Measurements from ENCODE around the gene SV2A.
"Not testable (repeated sequence)": the region's sequence is repeated elsewhere in the genome, so short reads cannot be mapped to it uniquely, and the experiment has no call there.

Gene SV2A, protein sequence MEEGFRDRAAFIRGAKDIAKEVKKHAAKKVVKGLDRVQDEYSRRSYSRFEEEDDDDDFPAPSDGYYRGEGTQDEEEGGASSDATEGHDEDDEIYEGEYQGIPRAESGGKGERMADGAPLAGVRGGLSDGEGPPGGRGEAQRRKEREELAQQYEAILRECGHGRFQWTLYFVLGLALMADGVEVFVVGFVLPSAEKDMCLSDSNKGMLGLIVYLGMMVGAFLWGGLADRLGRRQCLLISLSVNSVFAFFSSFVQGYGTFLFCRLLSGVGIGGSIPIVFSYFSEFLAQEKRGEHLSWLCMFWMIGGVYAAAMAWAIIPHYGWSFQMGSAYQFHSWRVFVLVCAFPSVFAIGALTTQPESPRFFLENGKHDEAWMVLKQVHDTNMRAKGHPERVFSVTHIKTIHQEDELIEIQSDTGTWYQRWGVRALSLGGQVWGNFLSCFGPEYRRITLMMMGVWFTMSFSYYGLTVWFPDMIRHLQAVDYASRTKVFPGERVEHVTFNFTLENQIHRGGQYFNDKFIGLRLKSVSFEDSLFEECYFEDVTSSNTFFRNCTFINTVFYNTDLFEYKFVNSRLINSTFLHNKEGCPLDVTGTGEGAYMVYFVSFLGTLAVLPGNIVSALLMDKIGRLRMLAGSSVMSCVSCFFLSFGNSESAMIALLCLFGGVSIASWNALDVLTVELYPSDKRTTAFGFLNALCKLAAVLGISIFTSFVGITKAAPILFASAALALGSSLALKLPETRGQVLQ

DNA sequence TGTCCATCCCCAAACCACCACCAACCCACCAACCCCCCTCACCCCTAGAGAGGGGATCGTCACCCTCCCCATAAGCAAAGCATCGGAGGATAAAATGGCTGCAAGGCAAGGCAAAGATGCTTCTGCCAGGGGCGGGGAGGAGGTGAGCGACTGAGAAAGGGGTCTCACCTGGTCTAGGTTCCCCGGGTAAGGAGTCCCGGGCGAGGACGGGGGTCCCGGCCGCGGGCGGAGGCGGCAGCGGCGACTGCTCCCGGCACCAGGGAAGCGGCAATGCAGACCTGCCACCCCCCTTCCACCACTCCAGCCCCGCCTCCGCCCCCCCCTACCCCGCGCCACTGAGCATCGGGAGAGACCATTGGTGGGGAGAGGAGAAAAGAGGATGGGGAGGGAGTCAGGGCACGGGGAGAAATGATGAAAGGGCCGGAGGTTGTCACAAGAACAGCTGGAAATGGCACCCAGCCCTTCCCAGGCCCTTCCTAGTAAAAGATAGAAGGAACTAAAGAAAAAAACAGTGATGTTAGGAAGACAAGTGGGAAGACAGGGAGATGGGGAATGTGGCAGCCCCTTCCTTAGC lies at the start of gene SV2A:
SV2A (minus strand) TSS at position 274 of the 574 bp plus-strand sequence. CDS start 4,004 bp downstream, outside the sequence.
- DNase-seq (ENCODE audit: low read depth) = no peak

DNA sequence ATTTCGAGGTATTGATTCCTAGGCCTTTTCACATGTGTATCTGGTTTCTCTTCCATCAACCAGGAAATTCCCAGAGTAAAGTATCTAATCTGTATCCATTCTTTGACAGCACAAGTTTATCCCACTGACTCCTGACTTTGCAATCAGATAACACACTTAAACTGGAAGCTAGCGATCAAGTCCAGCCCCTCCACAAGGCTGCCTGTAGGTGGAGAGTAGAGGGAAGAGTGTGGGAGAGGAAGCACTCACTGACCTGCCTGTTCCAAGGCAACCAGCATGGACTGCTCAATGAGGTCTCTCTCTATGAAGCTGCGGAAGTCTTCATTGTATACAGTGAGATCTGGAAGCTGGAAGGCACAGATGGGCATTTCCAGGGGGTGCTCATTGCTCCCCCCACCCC lies 49.4 kb upstream of the SV2A start:
- no peak for DNase-seq (ENCODE audit: low read depth)

DNA sequence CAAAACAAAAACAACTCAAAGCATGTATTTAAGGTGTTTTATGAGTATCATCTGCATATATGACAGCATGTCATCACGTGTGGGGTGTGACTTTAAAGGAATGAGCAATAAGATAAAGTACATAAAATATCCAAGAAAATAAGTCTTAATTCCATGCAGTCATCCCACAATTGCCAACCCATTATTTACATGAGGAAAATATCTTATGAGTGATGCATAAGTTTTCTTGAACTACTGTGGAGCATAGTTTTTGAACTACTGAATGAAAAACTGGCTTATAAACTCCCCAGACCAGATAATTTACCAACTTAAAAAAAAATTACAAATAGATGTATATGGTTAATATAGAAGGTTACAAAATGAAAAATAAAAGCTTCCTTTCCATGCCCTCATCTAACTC lies 48.8 kb upstream of the SV2A start:
- no peak for DNase-seq (ENCODE audit: low read depth)

DNA sequence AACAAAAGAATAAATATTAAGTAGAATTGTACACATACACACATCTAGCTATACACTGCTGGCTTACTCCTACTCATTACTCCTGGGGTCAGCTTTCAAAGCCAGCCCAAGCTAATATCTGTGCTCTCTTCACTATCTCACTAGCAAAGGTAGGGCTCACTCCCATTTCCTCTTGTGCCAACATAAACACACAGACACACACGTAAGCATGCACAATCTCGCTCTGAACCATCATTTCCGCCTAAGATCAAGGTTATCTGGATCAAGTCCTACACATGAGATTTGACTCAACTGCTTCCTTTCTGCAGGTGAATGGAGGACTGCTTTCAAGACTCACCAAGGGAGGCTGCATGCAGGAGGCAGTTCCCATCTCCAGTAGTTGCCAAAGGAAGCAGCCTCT lies 47.8 kb upstream of the SV2A start:
- DNase-seq (ENCODE audit: low read depth) = no peak

DNA sequence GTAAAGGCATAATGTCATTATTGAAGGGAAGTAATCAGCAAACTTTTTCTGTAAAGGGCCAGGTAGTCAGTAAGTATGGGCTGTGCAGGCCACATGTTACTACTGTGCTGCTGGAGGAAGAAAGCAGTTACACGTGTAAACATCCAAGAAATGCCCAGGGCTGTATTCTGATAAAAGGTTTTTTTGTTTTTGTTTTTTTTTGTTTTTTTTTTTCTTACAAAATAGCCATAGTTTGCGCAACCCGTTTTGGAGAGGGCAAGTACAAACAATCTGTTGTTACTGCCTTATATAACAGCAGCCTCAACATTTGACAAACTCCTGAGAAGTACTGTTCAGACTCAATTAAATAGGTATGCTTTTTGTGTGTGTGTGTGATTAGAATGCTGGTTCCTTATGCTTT lies 45.7 kb upstream of the SV2A start:
- DNase-seq (ENCODE audit: low read depth) = no peak

DNA sequence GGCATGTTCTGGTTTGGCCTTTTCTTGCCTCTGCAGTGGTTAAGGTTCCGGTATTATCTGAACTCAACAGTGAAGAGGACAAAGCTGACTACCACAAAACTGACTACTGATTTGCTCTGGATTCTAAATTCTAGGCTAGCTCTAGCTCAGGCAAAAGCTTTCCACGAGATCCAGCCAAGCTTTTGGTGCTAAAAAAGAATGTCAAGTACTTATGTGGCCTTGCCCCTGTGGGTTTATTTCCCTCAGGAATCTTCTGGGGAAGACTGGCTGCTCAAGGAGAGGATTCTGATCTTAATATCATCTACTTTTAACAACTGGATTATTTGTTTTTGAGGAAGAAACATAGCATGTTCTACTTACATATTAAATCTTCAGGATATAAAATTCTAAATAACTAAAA lies 45.1 kb upstream of the SV2A start:
- DNase-seq (ENCODE audit: low read depth) = no peak

DNA sequence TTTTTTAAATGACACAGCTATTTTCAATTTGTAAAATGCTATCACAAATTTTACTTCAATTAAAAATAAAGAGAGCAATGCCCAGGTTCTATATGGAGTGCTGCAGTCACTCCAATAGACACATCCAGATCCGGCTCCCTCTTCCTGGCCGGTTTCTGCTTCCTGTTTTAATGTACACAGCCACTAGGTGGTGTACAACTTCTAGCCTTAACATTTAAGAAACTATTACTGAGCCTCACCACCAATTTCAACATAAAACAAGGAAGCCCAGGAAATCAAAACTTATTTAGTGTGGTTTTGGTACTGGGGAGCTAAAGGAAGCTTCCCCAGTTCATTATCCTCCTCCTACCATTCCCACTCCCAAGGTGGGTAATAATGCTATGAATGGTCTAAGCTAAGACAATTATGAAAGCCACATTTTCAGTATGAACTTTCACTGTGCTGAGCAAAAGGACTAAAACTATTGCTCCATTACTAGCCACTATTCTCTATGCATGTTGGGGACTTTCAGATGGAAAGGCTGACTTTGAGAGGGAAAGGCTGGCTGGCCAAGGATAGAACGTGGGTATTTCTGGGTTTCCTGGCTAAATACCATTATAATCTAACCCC lies 44.5 kb upstream of the SV2A start:
- no peak for DNase-seq (ENCODE audit: low read depth)

DNA sequence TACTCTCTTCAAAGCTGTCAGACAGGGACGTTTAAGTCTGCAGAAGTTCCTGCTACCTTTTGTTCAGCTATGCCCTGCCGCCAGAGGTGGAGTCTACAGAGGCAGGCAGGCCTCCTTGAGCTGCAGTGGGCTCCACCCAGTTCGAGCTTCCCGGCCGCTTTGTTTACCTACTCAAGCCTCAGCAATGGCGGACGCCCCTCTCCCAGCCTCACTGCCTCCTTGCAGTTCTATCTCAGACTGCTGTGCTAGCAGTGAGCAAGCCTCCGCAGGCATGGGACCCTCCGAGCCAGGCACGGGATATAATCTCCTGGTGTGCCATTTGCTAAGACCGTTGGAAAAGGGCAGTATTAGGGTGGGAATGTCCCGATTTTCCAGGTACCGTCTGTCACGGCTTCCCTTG lies 39.9 kb upstream of the SV2A start:
- DNase-seq (ENCODE audit: low read depth) = not testable (repeated sequence)

DNA sequence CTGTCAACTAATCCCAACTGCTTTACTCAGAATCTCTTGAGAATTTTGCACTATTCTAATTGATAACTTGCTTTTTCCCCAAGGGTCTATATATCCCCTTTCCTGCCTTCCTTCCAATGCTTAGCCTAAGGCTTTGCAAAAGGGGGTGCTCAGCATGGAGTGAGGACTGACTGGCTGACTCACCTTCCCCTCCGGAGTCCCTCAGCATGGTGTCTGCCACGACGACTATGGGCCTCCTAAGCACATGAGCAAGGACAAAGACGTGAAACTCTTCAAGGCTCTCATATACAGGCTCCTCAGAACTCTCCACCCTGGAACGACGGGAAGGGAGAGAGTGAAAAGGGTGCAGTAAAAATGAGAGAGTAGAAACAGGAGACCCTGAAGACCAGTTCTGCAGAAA lies 32.3 kb upstream of the SV2A start:
- no peak for DNase-seq (ENCODE audit: low read depth)

DNA sequence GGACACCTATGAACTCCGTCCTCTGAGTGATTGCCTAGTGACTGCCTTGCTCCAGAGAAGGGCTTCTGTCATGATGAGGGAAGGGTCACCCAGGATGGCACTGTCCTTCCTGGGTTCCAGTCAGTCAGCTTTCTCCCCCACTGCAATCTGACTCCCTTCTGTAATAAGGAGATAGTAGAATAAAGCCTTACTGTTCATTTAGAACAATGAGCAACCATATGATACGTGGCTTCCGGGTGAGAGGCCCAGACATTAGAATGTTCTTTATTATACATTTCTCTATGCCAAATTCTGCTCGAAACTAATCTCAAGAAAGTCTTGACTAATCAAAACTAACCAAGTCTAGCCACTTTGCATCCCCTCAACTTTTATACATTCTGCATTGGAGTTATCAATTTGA lies 27.6 kb upstream of the SV2A start:
- DNase-seq (ENCODE audit: low read depth) = no peak

DNA sequence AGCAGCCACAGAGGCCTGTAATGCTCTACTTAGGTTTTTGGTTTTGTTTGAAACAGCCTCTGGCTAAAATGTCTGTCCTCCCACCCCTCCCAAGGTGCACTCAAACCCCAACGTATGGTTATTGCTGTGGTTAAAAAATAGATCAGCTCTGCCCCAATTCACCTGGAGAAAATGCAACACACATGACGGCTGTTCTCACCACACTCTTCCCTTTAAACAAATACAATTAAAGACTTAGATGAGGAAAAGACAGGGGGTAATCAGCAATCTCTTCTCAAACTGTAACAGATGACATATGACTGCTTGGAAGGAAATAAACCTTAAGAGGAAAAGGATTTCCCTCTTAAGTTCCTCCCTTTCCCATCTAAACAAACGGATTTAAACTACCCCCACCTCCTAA lies 25.2 kb upstream of the SV2A start:
- DNase-seq (ENCODE audit: low read depth) = no peak

DNA sequence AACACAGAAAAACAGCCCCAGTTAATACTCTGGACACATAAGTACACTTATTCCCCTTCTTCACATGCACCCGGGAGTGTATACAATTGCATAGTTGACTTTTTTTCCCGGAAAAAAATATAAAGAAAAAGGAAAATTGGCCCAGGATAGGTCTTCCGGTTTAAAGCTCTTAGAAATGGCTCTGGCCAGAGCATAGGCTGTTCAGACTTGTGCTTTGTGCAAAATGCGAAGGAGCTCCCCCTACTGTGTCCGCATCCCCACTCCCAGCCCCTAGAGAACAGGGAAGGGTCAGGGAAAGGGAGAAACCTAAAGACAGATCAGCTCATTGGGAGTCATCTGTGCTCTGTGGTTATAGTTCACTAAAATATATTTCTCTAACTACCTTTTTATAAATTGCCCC lies 24.6 kb upstream of the SV2A start:
- DNase-seq (ENCODE audit: low read depth) = no peak

DNA sequence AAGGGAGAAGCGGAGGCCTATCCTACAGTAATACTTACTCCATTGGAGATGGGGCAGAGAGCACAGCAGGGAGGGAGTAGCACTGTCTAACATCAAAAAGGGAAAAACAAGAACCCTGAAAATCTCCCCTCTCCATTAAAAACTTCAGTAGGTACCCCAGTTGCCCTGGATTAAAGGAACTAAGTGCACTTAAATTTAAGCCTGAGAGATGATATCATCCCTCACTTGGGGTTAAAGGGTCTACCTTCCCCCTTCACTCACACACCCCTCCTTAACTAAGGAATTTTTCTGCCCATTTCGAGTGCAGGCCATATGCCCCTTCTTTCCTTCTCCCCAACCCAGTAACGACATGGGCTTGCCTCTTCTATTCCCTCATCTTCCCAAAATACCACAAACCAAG lies 22.8 kb upstream of the SV2A start:
- DNase-seq (ENCODE audit: low read depth) = no peak

DNA sequence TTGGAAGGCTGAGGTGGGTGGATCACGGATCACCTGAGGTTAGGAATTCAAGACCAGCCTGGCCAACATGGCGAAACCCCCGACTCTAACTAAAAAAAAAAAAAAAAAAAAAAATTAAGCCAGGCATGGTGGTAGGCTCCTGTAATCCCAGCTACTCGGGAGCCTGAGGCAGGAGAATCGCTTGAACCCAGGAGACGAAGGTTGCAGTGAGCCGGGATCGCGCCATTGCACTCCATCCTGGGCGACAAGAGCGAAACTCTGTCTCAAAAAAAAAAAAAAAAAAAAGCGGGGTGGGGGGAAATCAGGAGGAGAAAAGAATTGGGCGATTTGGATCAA lies 21.0 kb upstream of the SV2A start:
- not testable (repeated sequence) for DNase-seq (ENCODE audit: low read depth)

DNA sequence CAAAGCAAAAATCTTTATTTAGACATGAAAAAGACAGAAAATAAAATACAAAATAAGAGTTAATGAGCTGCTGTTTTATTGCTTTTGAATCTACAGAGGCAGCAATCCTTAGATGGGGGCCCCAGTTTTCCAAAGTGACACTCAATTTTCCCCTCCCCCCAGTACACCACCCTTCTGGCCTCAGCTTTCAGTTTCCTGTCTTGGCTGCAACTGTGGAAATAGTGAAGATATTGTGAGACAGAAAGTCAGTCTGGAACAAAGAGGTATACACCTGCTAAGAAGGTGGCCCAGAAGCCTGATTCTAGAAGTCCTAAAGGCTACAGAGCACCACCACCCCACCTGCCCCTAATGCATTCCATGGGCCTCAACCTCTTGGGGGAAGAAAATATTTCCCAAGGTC lies 20.1 kb upstream of the SV2A start:
- DNase-seq (ENCODE audit: low read depth) = no peak

DNA sequence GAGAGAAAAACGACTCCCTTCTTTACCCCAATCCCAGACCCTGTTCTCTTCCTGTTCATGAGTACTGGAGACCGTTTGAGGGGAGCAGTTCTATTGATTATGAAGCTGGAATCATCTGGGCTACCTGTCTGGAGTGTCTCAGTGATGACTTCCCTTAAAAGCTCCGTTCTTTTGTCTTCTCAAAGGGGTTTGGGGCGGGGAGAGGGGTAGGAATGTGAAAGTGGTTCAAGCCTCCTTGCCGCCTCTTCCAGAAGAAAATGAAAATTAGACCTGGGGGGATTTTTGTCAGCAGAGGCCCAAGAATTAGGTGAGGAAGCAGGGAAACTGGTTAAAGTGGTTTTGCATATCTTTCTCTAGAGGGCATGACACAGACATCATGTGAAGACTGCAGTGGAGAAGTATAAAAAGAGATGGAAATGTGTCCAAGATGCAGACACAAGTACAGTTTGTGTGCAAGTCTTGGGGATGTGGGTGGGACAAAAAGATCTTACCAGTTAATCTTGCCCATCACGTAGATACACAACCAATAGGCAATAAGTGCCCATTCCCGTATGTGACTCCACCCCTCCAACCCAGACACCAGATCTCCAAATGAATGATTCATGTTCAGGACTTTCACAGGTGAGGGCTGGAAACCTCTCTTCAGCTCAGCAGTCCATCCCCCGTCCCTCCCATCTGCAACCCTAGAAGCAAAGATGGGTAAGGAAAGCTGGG lies 19.5 kb upstream of the SV2A start:
- DNase-seq (ENCODE audit: low read depth) = no peak

DNA sequence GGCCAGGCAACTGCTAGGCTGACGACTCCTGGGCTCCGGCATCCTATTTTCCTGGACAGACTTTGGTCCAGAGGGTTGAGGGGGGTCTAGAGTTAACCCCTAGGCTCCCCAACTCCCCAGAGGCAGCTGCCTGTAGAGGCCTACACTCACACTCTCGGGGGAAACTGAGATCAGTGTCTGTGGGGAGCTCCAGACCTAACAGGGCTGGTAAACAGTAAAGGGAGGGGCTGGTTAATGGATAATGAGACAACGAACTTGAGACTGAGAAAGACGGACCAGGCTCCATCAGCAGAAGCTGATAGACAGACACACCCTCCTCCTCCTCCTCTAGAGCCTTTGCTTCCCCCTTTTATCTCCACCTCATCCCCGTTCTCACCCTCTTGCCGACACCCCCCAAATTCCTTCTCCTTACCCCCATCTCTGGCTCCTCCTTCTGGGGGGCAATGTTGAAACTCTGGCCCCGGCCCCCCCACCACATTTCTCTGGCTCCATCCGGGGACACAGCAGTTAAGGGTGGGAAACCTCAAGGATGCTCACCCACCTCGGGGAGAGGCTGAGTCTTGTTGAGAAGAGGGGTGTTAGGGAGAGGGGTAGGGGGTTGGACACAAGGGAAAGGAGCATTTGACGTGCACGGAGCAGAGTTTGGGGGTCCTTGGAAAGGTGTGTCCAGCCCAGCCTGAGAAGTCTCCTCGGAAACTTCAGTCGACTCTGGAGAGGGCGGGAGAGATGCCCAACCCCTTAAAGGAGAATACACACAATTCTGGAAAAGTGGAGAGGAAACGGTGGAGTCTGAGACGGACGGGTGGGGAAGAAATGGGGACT lies 18.7 kb upstream of the SV2A start, which contains the start of gene MTMR11:
MTMR11 (minus strand) TSS at position 710 of the 822 bp plus-strand sequence; CDS start at position 478, 232 bp downstream.
- no peak for DNase-seq (ENCODE audit: low read depth)

DNA sequence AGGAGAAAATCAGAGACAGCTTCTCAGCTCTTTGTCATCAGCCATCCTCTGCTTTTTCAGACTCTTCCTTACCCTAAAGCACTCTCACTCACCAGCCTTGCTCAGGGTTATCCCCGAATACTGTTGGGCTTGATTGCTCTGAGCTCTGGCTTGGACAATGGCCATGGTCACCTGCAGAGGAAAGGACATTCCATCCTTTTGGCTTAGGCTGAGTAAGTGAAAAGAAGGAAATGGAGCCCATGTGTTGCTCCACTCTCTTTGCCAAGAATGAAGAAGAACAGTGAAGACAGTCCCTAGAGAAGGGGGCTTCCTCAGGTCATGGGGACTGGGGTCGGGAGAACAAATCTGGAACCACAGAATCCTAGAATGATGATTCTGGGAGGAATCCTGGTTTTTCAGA lies 16.7 kb upstream of the SV2A start:
- DNase-seq (ENCODE audit: low read depth) = no peak

DNA sequence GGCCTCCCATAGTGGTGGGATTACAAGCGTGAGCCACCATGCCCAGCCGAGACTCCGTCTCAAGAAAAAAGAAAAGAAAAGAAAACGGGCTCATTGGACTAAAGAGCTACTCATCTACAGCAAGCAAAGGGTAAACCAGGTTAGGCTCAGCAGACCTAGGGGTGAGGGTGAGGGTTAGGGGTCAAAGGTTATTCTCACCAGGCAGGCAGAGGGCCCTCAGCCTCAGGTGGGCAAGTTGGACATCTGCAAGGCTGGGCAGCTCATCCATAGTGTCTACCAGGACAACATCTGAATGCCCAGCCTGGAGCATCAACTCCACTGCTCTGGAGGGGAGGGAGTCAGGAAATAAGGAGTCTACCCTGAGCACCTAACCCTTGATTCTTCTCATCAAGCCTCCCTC lies 15.6 kb upstream of the SV2A start:
- no peak for DNase-seq (ENCODE audit: low read depth)

DNA sequence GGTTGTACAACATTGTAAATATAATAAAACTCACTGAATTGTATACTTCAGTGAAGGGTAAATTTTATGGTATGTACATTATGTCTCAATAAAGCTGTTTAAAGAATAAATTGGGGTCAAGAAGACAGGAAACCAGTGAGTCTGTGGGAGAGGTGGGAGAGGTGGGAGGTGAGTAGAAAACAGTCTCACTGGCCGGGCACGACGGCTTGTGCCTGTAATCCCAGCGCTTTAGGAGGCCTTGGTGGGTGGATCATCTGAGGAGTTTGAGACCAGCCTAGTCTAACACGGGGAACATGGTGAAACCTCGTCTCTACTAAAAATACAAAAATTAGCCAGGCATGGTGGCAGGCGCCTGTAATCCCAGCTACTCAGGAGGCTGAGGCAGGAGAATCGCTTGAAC lies 14.8 kb upstream of the SV2A start:
- DNase-seq (ENCODE audit: low read depth) = no peak

DNA sequence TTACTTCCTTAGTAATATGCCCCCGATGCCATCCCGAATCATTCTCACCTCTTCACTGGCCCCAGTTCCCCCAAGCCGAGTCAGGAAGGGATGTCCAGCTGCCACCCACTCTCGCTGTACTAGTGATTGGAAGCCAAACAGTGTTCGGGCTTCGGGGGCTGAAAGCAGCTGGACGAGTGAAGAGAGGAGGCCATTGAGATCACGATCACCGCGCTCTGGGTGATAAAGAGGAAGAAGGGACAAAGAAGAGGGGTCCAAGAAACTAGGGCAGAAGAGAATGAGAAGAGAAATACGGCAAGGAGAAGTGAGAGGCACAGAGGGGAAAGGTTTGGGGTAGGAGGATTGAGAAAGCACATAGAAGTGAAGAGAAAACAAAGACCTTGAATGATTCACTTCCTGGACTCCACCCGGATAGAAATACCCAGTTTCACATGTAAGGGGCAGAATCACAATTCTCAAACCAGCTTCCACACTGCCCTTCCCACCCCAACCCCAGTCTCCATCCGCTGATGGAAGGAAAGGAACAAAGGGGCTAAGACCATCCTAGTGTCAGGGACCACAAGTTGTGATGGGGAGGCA lies 13.7 kb upstream of the SV2A start:
- DNase-seq (ENCODE audit: low read depth) = no peak

All from stimulated activated CD8-positive, alpha-beta memory T cell treated with anti-CD3 and anti-CD28 coated beads, Interleukin-15, amount 100 ng/mL, for 24 hours (primary cell).